K562 (cell line): ENCODE results near the gene TESMIN. TPM values are rescaled to one million over a fixed set of nuclear protein-coding genes. Genes with fewer than 3 reads are reported as not detected.

Experiments
- ATAC-seq: fragments of 200-7000 bp; cut with Tn5 transposase; 3 replicates; pipeline ENCODE4 v1.9.1; 2020; ENCODE audit warnings: moderate library complexity
- BruUV-seq: library from RNA; stranded (reverse); fragments of 400-500 nt; replicated peaks from 2 replicates; lab custom pipeline; 2021; lab: Mats Ljungman, UMichigan
- CTCF ChIA-PET: fragments of 300-600 bp; formaldehyde crosslinking; extraction: SDS; loops from one replicate; lab custom pipeline; 2021; ENCODE audit warnings: low intra/inter-chr PET ratio; lab: Yijun Ruan, JAX
- POLR2A ChIA-PET: fragments of 300-600, 350-650 bp; sonication (Branson Sonifier 250); formaldehyde crosslinking; extraction: SDS; loops from one replicate; lab custom pipeline; 2021; ENCODE audit warnings: antibody characterized with exemption, inconsistent platforms; lab: Yijun Ruan, JAX
- DNase-seq, 4 experiments: peaks; one replicate each; pipeline versions ENCODE4 v3.0.0 to v3.0.0-alpha.2; 2011 to 2018; ENCODE audit warnings: low spot score in 3 of 4, mixed read lengths in 3 of 4; ENCODE audit errors: extremely low read depth in 1 of 4
- FAIRE-seq: peaks from 2 replicates; lab custom pipeline; 2011; peaks lifted over from hg19 to GRCh38; lab: Jason Lieb, UNC
- H2AFZ ChIP-seq: 2 replicates; pipeline ENCODE4 v1.6.0; 2011; ENCODE audit warnings: low read depth, low read length, control low read depth, inconsistent platforms
- H3K27ac ChIP-seq: fragments of 200-600 bp; 3 replicates; pipeline ENCODE4 v1.8.0; 2011; ENCODE audit warnings: low read depth, mild to moderate bottlenecking, control low read depth, inconsistent platforms, low read length, moderate library complexity, mixed read lengths; ENCODE audit errors: extremely low read depth
- H3K27me3 ChIP-seq, 2 experiments: fragments of 300-600 bp in 1 of 2; 2 replicates in 1 of 2; 3 replicates in 1 of 2; pipeline versions ENCODE4 v1.6.0 to v1.8.0; 2011; ENCODE audit warnings: inconsistent platforms in 2 of 2, low read length in 2 of 2, mild to moderate bottlenecking in 1 of 2, mixed read lengths in 1 of 2, moderate library complexity in 1 of 2; ENCODE audit not compliant: control insufficient read depth in 2 of 2, insufficient read depth in 2 of 2
- H3K36me3 ChIP-seq: fragments of 300-600 bp; 3 replicates; pipeline ENCODE4 v1.8.0; 2011; ENCODE audit warnings: mild to moderate bottlenecking, low read length, inconsistent platforms; ENCODE audit not compliant: control insufficient read depth, insufficient read depth
- H3K4me1 ChIP-seq, 2 experiments: fragments of 200-600 bp in 1 of 2; replicated peaks in 1 of 2; 2 replicates in 1 of 2; 3 replicates in 1 of 2; pipeline versions ENCODE4 v1.5.1 to v1.8.0; 2011; ENCODE audit warnings: inconsistent platforms in 2 of 2, low read length in 2 of 2, mild to moderate bottlenecking in 1 of 2, mixed read lengths in 1 of 2, moderate library complexity in 1 of 2; ENCODE audit not compliant: control insufficient read depth in 2 of 2, insufficient read depth in 2 of 2
- H3K4me2 ChIP-seq: 2 replicates; pipeline ENCODE4 v1.6.1; 2011; ENCODE audit warnings: low read length, control low read depth, inconsistent platforms, mixed read lengths; ENCODE audit not compliant: insufficient read depth
- H3K4me3 ChIP-seq: fragments of 200-600 bp; sonication (generic), shearing (Covaris generic); 2 replicates; pipeline ENCODE4 v1.5.1; 2016; ENCODE audit warnings: control low read depth, inconsistent platforms
- H3K79me2 ChIP-seq: fragments of 200-600 bp; 3 replicates; pipeline ENCODE4 v1.8.0; 2011; ENCODE audit warnings: low read length, inconsistent platforms; ENCODE audit not compliant: control insufficient read depth, insufficient read depth
- H3K9ac ChIP-seq, 2 experiments: 2 replicates each; pipeline versions ENCODE4 v1.6.0 to v1.6.1; 2011; ENCODE audit warnings: low read depth in 2 of 2, low read length in 2 of 2, control low read depth in 1 of 2, inconsistent platforms in 1 of 2, mild to moderate bottlenecking in 1 of 2, mixed read lengths in 1 of 2; ENCODE audit not compliant: insufficient read depth in 1 of 2
- H3K9me1 ChIP-seq: one replicate; pipeline ENCODE4 v1.6.0; 2011; ENCODE audit warnings: inconsistent platforms, mild to moderate bottlenecking, low read length, moderate library complexity; ENCODE audit not compliant: control insufficient read depth, insufficient read depth
- H3K9me3 ChIP-seq: replicated peaks from 2 replicates; pipeline ENCODE4 v1.5.1; 2011; ENCODE audit warnings: low read depth, low read length, inconsistent platforms; ENCODE audit not compliant: control insufficient read depth, insufficient read depth
- H4K20me1 ChIP-seq: replicated peaks from 2 replicates; pipeline ENCODE4 v1.6.1; 2011; ENCODE audit warnings: low read length, inconsistent platforms, mixed read lengths; ENCODE audit not compliant: control insufficient read depth, insufficient read depth
- MYBL2 ChIP-seq, 2 experiments: fragments of 450-650 bp in 1 of 2; sonication (generic) in 1 of 2; formaldehyde crosslinking in 1 of 2; IDR thresholded peaks; 2 replicates each; pipeline versions ENCODE4 v1.6.1 to v1.8.1; 2017 to 2022; ENCODE audit warnings: borderline replicate concordance in 1 of 2, inconsistent platforms in 1 of 2, low read depth in 1 of 2, mild to moderate bottlenecking in 1 of 2, missing genetic modification reagents in 1 of 2, moderate library complexity in 1 of 2
- RBFOX2 ChIP-seq: fragments of 200-400 bp; formaldehyde crosslinking; IDR thresholded peaks from 2 replicates; pipeline ENCODE4 v1.6.1; 2017; ENCODE audit warnings: low read depth, mild to moderate bottlenecking, low read length, moderate library complexity
- RBM22 ChIP-seq: fragments of 200-400 bp; formaldehyde crosslinking; IDR thresholded peaks from 2 replicates; pipeline ENCODE4 v1.6.1; 2018; ENCODE audit warnings: low read length, low read depth; ENCODE audit not compliant: poor library complexity, severe bottlenecking
- WGBS: fragments of 100-300 bp; shearing (Covaris generic); methylation state at CpG from one replicate; pipeline ENCODE4 v1.1.6; 2016; ENCODE audit warnings: low coverage, mixed read lengths; ENCODE audit not compliant: insufficient coverage; ENCODE audit errors: missing lambda C conversion rate; 5-methylcytosine and 5-hydroxymethylcytosine counted together
- in situ Hi-C: fragments of 300-500 bp; cut with MboI; formaldehyde crosslinking; loops from 4 replicates; pipeline ENCODE4 v1.15.0; 2018; ENCODE audit warnings: inconsistent platforms, mixed read lengths
- intact Hi-C: fragments of 100-400 bp; cut with micrococcal nuclease; formaldehyde crosslinking; loops from 2 replicates; pipeline ENCODE4 v1.14.2; 2022
- polyA plus RNA-seq, 8 experiments: library from polyadenylated mRNA; depleted of rRNA in 4 of 8; stranded (reverse) in 5 of 8; unstranded in 3 of 8; fragments of >200 nt; fragmentation: Nextera tagmentation in 2 of 8; fragmentation: Illumina TruSeq in 1 of 8; extraction: Ambion mirVana in 2 of 8; extraction: Trizol in 1 of 8; gene quantifications; 2 replicates each; pipeline versions ENCODE4 v1.2.1 to v1.2.3, GENCODE V29; 2011 to 2014; ENCODE audit warnings: inconsistent platforms in 1 of 8, missing spikeins in 1 of 8
- total RNA-seq, 7 experiments: library from RNA; depleted of rRNA in 6 of 7; stranded (reverse); fragments of >200 nt in 6 of 7; fragmentation: Illumina TruSeq in 2 of 7; extraction: Trizol in 2 of 7; gene quantifications; 2 replicates each; pipeline versions ENCODE4 v1.2.1 to v1.2.3, GENCODE V29; 2011 to 2021; ENCODE audit warnings: low replicate concordance in 1 of 7

Gene TESMIN
- total and polyA plus RNA-seq, 9 of the 15 experiments (the other 6 are each of a cell fraction or from before 2014, with no cell fraction given): 8.9 to 50.5 (median 15.0) TPM

- H3K27me3 ChIP-seq: no peaks in the 10 kb centered on the region
- 86% methylated on average over 16 of the region's 18 CpGs for WGBS
- TF ChIP-seq RBM22 (peak; percentile 11), RBFOX2 (peak; percentile 51), MYBL2 (IDR thresholded peaks at IDR 0.05; ENCODE audit: low read depth) (no peak), MYBL2 (CRISPR knock-in tag; IDR thresholded peaks at IDR 0.05; ENCODE audit: borderline replicate concordance) (no peak)
- TF ChIP-seq, all 486 proteins: peak for 2
- Histone ChIP-seq H4K20me1 (no peaks in the 10 kb centered on the region; the same call in 1 of the 2 replicates), H3K9me1 (no peaks in the 10 kb centered on the region), H3K36me3 (peaks cover 47% of the 10 kb centered on the region), H3K4me1 (peaks cover 4 to 34% of the 10 kb centered on the region in 2 experiments; a peak in 3 of 5 replicates), H3K9me3 (no peaks in the 10 kb centered on the region), H3K79me2 (peaks cover 10% of the 10 kb centered on the region), H2AFZ (no peak overlapping the region), H3K27ac (no peak overlapping the region), H3K4me3 (peak overlapping the region; percentile 79; the same call in 1 of the 2 replicates), H3K9ac (peak overlapping the region; percentile 84 to 96; a peak in 3 of 4 replicates), H3K4me2 (peak overlapping the region; percentile 72; the same call in 1 of the 2 replicates)
- in situ Hi-C loops (loop anchor here (25.0 kb wide), 1 partner anchor 1149 kb away; no protein-coding TSS in a partner anchor), intact Hi-C loops (loop anchor here (5.0 kb wide), 1 partner anchor 59 kb away; no protein-coding TSS in a partner anchor)
- DNase-seq (peak in 1 of 4 experiments; percentile 18), ATAC-seq (no peak), FAIRE-seq (no peak)
- no TSS peak for BruUV-seq
- POLR2A ChIA-PET: interaction anchor here (0.7 to 1.2 kb wide), 3 partner anchors 8 to 64 kb away, joined by 3 to 6 read pairs (median 3); no protein-coding TSS in a partner anchor
- CTCF ChIA-PET: no interaction called here
Measured at GRCh38 chr11:68685656-68686380, 65.5 kb downstream of the TESMIN start.
